WTC11 (cell line): ENCODE results near the gene PARVB. TPM values are rescaled to one million over a fixed set of nuclear protein-coding genes. Genes with fewer than 3 reads are reported as not detected.

Experiments used
- ATAC-seq: fragments of 200-7000 bp; cut with Tn5 transposase; 2 replicates; pipeline ENCODE4 v1.10.0; 2021; ENCODE audit warnings: mild to moderate bottlenecking, moderate library complexity
- CTCF ChIA-PET: fragments of 300-600 bp; sonication (Branson Sonifier 250); formaldehyde crosslinking; loops from one replicate; lab custom pipeline; 2021; ENCODE audit warnings: antibody characterized with exemption; lab: Charles Lee
- POLR2A ChIA-PET: fragments of 350-600 bp; sonication (Branson Sonifier 250); formaldehyde crosslinking; loops from one replicate; lab custom pipeline; 2021; ENCODE audit warnings: antibody characterized with exemption; lab: Charles Lee
- DNase-seq: peaks from one replicate; pipeline ENCODE4 v3.0.0; 2021; ENCODE audit warnings: low spot score
- H3K27ac Mint-ChIP-seq: 2 replicates; pipeline ENCODE4 v1.8.0; 2021; ENCODE audit warnings: mixed read lengths
- H3K27me3 Mint-ChIP-seq: 2 replicates; pipeline ENCODE4 v1.8.0; 2021; ENCODE audit warnings: low read depth, mild to moderate bottlenecking, moderate library complexity, mixed read lengths
- H3K36me3 Mint-ChIP-seq: 2 replicates; pipeline ENCODE4 v1.8.0; 2021; ENCODE audit warnings: mixed read lengths
- H3K4me1 Mint-ChIP-seq: 2 replicates; pipeline ENCODE4 v1.8.0; 2022; ENCODE audit warnings: mixed read lengths
- H3K4me3 Mint-ChIP-seq: 2 replicates; pipeline ENCODE4 v1.8.0; 2021; ENCODE audit warnings: mild to moderate bottlenecking, moderate library complexity, mixed read lengths
- H3K9me3 Mint-ChIP-seq: 2 replicates; pipeline ENCODE4 v1.8.0; 2021; ENCODE audit warnings: mixed read lengths
- ARID4B ChIP-seq: sonication (generic); formaldehyde crosslinking; IDR thresholded peaks from 2 replicates; pipeline ENCODE4 v1.8.0; 2023; ENCODE audit warnings: missing genetic modification reagents, mild to moderate bottlenecking, borderline replicate concordance
- MXD4 ChIP-seq: fragments of 250-450 bp; sonication (Bioruptor Pico); IDR thresholded peaks from 2 replicates; pipeline ENCODE4 v1.8.0; 2021; ENCODE audit warnings: mild to moderate bottlenecking, moderate library complexity, borderline replicate concordance
- NFE2L1 ChIP-seq: sonication (generic); formaldehyde crosslinking; IDR thresholded peaks from 2 replicates; pipeline ENCODE4 v1.8.1; 2023; ENCODE audit warnings: missing genetic modification reagents
- SMAD4 ChIP-seq: sonication (generic); formaldehyde crosslinking; IDR thresholded peaks from 2 replicates; pipeline ENCODE4 v1.8.0; 2022; ENCODE audit warnings: mild to moderate bottlenecking, missing genetic modification reagents
- USF2 ChIP-seq: sonication (generic); formaldehyde crosslinking; IDR thresholded peaks from 2 replicates; pipeline ENCODE4 v1.8.1; 2023; ENCODE audit warnings: mild to moderate bottlenecking, missing genetic modification reagents, moderate library complexity
- ZBTB21 ChIP-seq: sonication (generic); formaldehyde crosslinking; IDR thresholded peaks from 2 replicates; pipeline ENCODE4 v1.8.1; 2023; ENCODE audit warnings: mild to moderate bottlenecking, missing genetic modification reagents, borderline replicate concordance
- ZNF219 ChIP-seq: sonication (generic); formaldehyde crosslinking; IDR thresholded peaks from 2 replicates; pipeline ENCODE4 v1.8.0; 2023; ENCODE audit warnings: missing genetic modification reagents, mild to moderate bottlenecking, borderline replicate concordance
- ZNF423 ChIP-seq: fragments of 250-450 bp; sonication (Bioruptor Pico); IDR thresholded peaks from 2 replicates; pipeline ENCODE4 v2.1.2; 2022; ENCODE audit warnings: mild to moderate bottlenecking, moderate library complexity
- total RNA-seq: library from RNA; stranded (reverse); gene quantifications from 3 replicates; pipeline ENCODE4 v1.2.3, GENCODE V29; 2021

PARVB gene
- total RNA-seq, 1 experiment from 2014 or later = 3.3 TPM

DNA sequence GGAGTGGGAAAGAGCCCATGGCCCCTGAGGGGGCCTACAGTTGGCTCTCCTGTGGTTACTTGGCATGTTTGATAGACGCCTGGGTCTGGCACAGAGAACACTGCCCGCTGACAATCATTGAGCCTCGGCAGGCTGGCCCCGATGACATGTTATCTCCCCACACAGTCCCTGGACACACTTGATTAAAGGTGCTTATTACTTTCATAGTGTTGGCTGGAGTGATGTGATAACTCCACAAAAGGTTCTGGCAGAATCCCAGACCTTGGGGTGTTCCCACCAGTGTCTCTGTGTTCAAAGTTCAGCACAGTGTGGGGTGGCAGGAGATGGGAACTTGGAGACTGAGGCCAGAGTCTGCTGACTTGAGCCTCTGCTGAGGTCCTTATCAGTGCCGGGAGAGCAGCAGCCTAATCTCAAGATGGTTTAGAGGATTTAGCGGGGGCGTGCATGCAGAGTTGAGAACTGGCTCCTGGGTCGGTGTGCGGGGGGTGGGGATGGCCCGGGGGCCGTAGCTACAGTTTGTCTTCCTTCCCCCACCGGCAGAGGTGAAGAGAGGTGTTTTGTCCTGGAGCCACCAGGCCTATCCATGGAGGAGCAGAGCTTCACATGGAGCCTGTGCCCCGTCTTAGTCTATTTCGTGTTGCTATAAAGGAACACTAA, 22.5 kb downstream of the PARVB start:
- no peak overlapping the region for H3K27ac Mint-ChIP-seq
- no peaks in the 10 kb centered on the region for H3K9me3 Mint-ChIP-seq
- CTCF ChIA-PET = interaction anchor here (2.4 kb wide), 1 partner anchor 54 kb away, joined by 5 read pairs; no protein-coding TSS in a partner anchor
- H3K36me3 Mint-ChIP-seq = no peaks in the 10 kb centered on the region
- no peak for TF ChIP-seq USF2 (CRISPR knock-in tag)
- TF ChIP-seq, all 79 proteins: peak for 0
- Mint-ChIP-seq H3K27me3 (no peaks in the 10 kb centered on the region), H3K4me1 (peaks cover 6% of the 10 kb centered on the region), H3K4me3 (no peak overlapping the region)
- POLR2A ChIA-PET = no interaction called here
- DNase-seq (no peak), ATAC-seq (no peak)

GRCh38 chr22:44047891-44048301, 23.8 kb downstream of the PARVB start:
- no peak overlapping the region for H3K4me3 Mint-ChIP-seq
- ATAC-seq (no peak), DNase-seq (no peak)
- H3K4me1 Mint-ChIP-seq = peaks cover 15% of the 10 kb centered on the region
- TF ChIP-seq SMAD4 (CRISPR knock-in tag) = no peak
- ChIA-PET CTCF (interaction anchor here (2.4 kb wide), 1 partner anchor 55 kb away, joined by 5 read pairs; no protein-coding TSS in a partner anchor), POLR2A (no interaction called here)
- H3K27ac Mint-ChIP-seq = no peak overlapping the region
- H3K9me3 Mint-ChIP-seq = no peaks in the 10 kb centered on the region
- H3K27me3 Mint-ChIP-seq = no peaks in the 10 kb centered on the region
- H3K36me3 Mint-ChIP-seq = no peaks in the 10 kb centered on the region

DNA sequence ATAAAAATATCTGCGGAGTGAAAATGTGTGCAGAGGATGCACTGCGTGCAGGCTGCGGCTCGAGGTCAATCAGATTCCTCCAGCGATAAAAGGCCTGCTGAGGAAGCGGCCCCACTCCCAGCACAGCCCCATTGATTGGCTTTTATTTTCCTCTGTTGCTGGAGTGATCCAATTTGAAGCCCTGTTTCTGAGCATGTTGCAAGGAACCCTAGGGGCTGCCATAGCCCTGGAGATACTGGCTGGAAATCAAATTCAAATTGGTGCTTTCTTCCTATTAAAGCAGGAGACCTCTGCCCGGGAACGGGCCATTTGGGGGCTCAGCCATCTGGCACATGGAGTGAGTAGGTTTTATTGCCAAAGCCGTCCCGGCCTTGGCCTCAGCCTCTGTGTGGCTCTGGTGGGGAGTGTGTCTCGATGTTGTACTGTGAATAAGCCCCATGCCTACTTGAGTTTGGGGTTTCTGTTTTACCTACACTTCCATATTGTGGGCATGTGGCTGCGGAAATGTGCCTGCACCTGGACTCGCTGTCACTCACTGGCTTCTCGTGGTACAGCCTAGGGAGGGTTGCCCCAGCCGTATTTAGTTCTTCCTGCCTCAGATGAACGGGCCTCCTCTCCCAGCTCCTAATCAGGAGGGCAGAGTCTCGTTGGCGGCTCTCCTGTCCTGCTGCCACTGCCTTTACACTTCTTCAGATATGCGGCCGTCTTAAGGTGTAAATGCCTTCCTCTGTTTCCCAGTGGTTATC, 25.6 kb downstream of the PARVB start:
- DNase-seq = no peak
- Mint-ChIP-seq H3K4me1 (peaks cover 15% of the 10 kb centered on the region), H3K36me3 (no peaks in the 10 kb centered on the region), H3K4me3 (no peak overlapping the region), H3K9me3 (no peaks in the 10 kb centered on the region), H3K27ac (no peak overlapping the region), H3K27me3 (no peaks in the 10 kb centered on the region)
- POLR2A ChIA-PET = no interaction called here
- ATAC-seq = no peak
- CTCF ChIA-PET = interaction anchor here (1.9 kb wide), 1 partner anchor 56 kb away, joined by 13 read pairs; no protein-coding TSS in a partner anchor
- TF ChIP-seq ZNF219 (no peak), MXD4 (CRISPR knock-in tag) (no peak), NFE2L1 (CRISPR knock-in tag) (no peak), USF2 (CRISPR knock-in tag) (no peak), ZBTB21 (CRISPR knock-in tag) (no peak), ZNF423 (CRISPR knock-in tag) (no peak)
- TF ChIP-seq, all 79 proteins: peak for 0

- POLR2A ChIA-PET = no interaction called here
- H3K9me3 Mint-ChIP-seq = no peaks in the 10 kb centered on the region
- no peak for DNase-seq
- H3K36me3 Mint-ChIP-seq = no peaks in the 10 kb centered on the region
- no peak overlapping the region for H3K4me3 Mint-ChIP-seq
- CTCF ChIA-PET = interaction anchor here (0.6 to 1.9 kb wide), 4 partner anchors 18 to 188 kb away, joined by 3 to 13 read pairs (median 4); no protein-coding TSS in a partner anchor
- H3K27me3 Mint-ChIP-seq = no peaks in the 10 kb centered on the region
- TF ChIP-seq ARID4B = no peak
- peaks cover 15% of the 10 kb centered on the region for H3K4me1 Mint-ChIP-seq
- no peak for ATAC-seq
- H3K27ac Mint-ChIP-seq = no peak overlapping the region; the same call in 1 of the 2 replicates
Measured at GRCh38 chr22:44050766-44051355, 26.8 kb downstream of the PARVB start.
